HEK293 (cell line): Measurements from ENCODE around the gene COA8.
A peak's percentile ranks its signal among the peaks of the same experiment; 100 is the strongest.

Experiments used
- CTCF ChIA-PET: fragments of 350-600 bp; formaldehyde crosslinking; extraction: SDS; loops from one replicate; lab custom pipeline; 2021; ENCODE audit warnings: antibody characterized with exemption; lab: Yijun Ruan, JAX
- POLR2A ChIA-PET: fragments of 300-600 bp; formaldehyde crosslinking; extraction: SDS; loops from one replicate; lab custom pipeline; 2020; ENCODE audit warnings: antibody characterized with exemption, inconsistent platforms; lab: Yijun Ruan, JAX
- H3K27ac ChIP-seq: fragments of 200-500 bp; sonication (Bioruptor generic); 2 replicates; pipeline ENCODE4 v1.5.1; 2014; ENCODE audit warnings: low read depth, low read length, control low read depth, inconsistent platforms; ENCODE audit errors: extremely low read depth
- H3K36me3 ChIP-seq, 2 experiments: fragments of 200-500 bp in 1 of 2; sonication (Bioruptor generic) in 1 of 2; 1 replicate in 1 of 2; 2 replicates in 1 of 2; pipeline ENCODE4 v1.5.1; 2014 to 2017; ENCODE audit warnings: inconsistent platforms in 2 of 2, low read length in 2 of 2; ENCODE audit not compliant: control insufficient read depth in 2 of 2, insufficient read depth in 1 of 2
- H3K4me1 ChIP-seq: fragments of 200-500 bp; sonication (Bioruptor generic); 2 replicates; pipeline ENCODE4 v1.5.1; 2014; ENCODE audit warnings: mild to moderate bottlenecking, low read length, inconsistent platforms; ENCODE audit not compliant: control insufficient read depth, insufficient read depth
- H3K4me3 ChIP-seq: 2 replicates; pipeline ENCODE4 v1.5.1; 2011; ENCODE audit warnings: low read depth, mild to moderate bottlenecking, control low read depth, low read length, moderate library complexity
- H3K9me3 ChIP-seq: fragments of 200-500 bp; sonication (Bioruptor generic); 2 replicates; pipeline ENCODE4 v1.5.1; 2014; ENCODE audit warnings: low read depth, low read length, inconsistent platforms; ENCODE audit not compliant: control insufficient read depth, insufficient read depth
- BCL11A ChIP-seq: fragments of 450-650 bp; formaldehyde crosslinking; IDR thresholded peaks from 2 replicates; pipeline ENCODE4 v1.5.1; 2016; ENCODE audit warnings: low read depth, missing biosample characterization, missing genetic modification characterization
- GLIS1 ChIP-seq: fragments of 450-650 bp; formaldehyde crosslinking; IDR thresholded peaks from 2 replicates; pipeline ENCODE4 v1.5.1; 2016; ENCODE audit warnings: missing biosample characterization, missing genetic modification characterization
- KLF1 ChIP-seq: fragments of 450-650 bp; formaldehyde crosslinking; IDR thresholded peaks from 2 replicates; pipeline ENCODE4 v1.5.1; 2016; ENCODE audit warnings: missing biosample characterization, missing genetic modification characterization
- KLF8 ChIP-seq: fragments of 450-650 bp; formaldehyde crosslinking; IDR thresholded peaks from 2 replicates; pipeline ENCODE4 v1.5.1; 2016; ENCODE audit warnings: missing biosample characterization, missing genetic modification characterization
- KLF9 ChIP-seq: fragments of 450-650 bp; formaldehyde crosslinking; IDR thresholded peaks from 2 replicates; pipeline ENCODE4 v1.5.1; 2016; ENCODE audit warnings: missing biosample characterization, missing genetic modification characterization, low read depth
- SCRT2 ChIP-seq: fragments of 450-650 bp; formaldehyde crosslinking; IDR thresholded peaks from 2 replicates; pipeline ENCODE4 v1.5.1; 2016; ENCODE audit warnings: missing biosample characterization, missing genetic modification characterization
- ZEB2 ChIP-seq: fragments of 450-650 bp; formaldehyde crosslinking; IDR thresholded peaks from 2 replicates; pipeline ENCODE4 v1.5.1; 2016; ENCODE audit warnings: missing biosample characterization, missing genetic modification characterization
- ZNF112 ChIP-seq: fragments of 450-650 bp; formaldehyde crosslinking; IDR thresholded peaks from 2 replicates; pipeline ENCODE4 v1.5.0; 2017; ENCODE audit warnings: missing biosample characterization, missing genetic modification characterization
- ZNF132 ChIP-seq: fragments of 450-650 bp; formaldehyde crosslinking; IDR thresholded peaks from 2 replicates; pipeline ENCODE4 v1.5.1; 2017; ENCODE audit warnings: missing biosample characterization, missing genetic modification characterization, borderline replicate concordance
- ZNF174 ChIP-seq: fragments of 450-650 bp; formaldehyde crosslinking; IDR thresholded peaks from 2 replicates; pipeline ENCODE4 v1.5.0; 2017; ENCODE audit warnings: missing biosample characterization, mild to moderate bottlenecking, missing genetic modification characterization
- ZNF19 ChIP-seq: fragments of 450-650 bp; formaldehyde crosslinking; IDR thresholded peaks from 2 replicates; pipeline ENCODE4; 2016; ENCODE audit warnings: missing biosample characterization, missing genetic modification characterization, low read depth
- ZNF214 ChIP-seq: fragments of 450-650 bp; formaldehyde crosslinking; IDR thresholded peaks from 2 replicates; pipeline ENCODE4 v1.5.1; 2017; ENCODE audit warnings: missing biosample characterization, mild to moderate bottlenecking, missing genetic modification characterization, borderline replicate concordance
- ZNF23 ChIP-seq: fragments of 450-650 bp; formaldehyde crosslinking; IDR thresholded peaks from 2 replicates; pipeline ENCODE4 v1.5.1; 2016; ENCODE audit warnings: missing biosample characterization, missing genetic modification characterization, borderline replicate concordance
- ZNF248 ChIP-seq: fragments of 450-650 bp; formaldehyde crosslinking; IDR thresholded peaks from 2 replicates; pipeline ENCODE4 v1.5.1; 2017; ENCODE audit warnings: missing biosample characterization, missing genetic modification characterization
- ZNF274 ChIP-seq, 2 experiments: fragments of 200-500 bp in 1 of 2; fragments of 450-650 bp in 1 of 2; sonication (Bioruptor generic) in 1 of 2; formaldehyde crosslinking in 1 of 2; IDR thresholded peaks; 2 replicates each; pipeline versions ENCODE4 v1.5.1 to v1.6.1; 2014 to 2016; ENCODE audit warnings: borderline replicate concordance in 1 of 2, inconsistent platforms in 1 of 2, low read length in 1 of 2, missing biosample characterization in 1 of 2, missing genetic modification characterization in 1 of 2
- ZNF292 ChIP-seq: fragments of 450-650 bp; formaldehyde crosslinking; IDR thresholded peaks from 2 replicates; pipeline ENCODE4 v1.5.1; 2016; ENCODE audit warnings: low read depth, missing biosample characterization, missing genetic modification characterization, borderline replicate concordance
- ZNF354C ChIP-seq: fragments of 450-650 bp; formaldehyde crosslinking; IDR thresholded peaks from 2 replicates; pipeline ENCODE4 v1.5.1; 2016; ENCODE audit warnings: missing biosample characterization, missing genetic modification characterization, low read depth, borderline replicate concordance
- ZNF394 ChIP-seq: fragments of 450-650 bp; formaldehyde crosslinking; IDR thresholded peaks from 2 replicates; pipeline ENCODE4 v1.5.1; 2016; ENCODE audit warnings: missing biosample characterization, missing genetic modification characterization, mild to moderate bottlenecking, moderate library complexity, borderline replicate concordance
- ZNF677 ChIP-seq: fragments of 450-650 bp; IDR thresholded peaks from 2 replicates; pipeline ENCODE4 v1.5.0; 2018; ENCODE audit warnings: missing biosample characterization, mild to moderate bottlenecking, missing genetic modification characterization, moderate library complexity
- ZNF701 ChIP-seq: fragments of 450-650 bp; formaldehyde crosslinking; IDR thresholded peaks from 2 replicates; pipeline ENCODE4 v1.5.1; 2016; ENCODE audit warnings: missing biosample characterization, missing genetic modification characterization
- ZNF768 ChIP-seq: fragments of 450-650 bp; formaldehyde crosslinking; IDR thresholded peaks from 2 replicates; pipeline ENCODE4 v1.5.1; 2018; ENCODE audit warnings: missing biosample characterization, mild to moderate bottlenecking, missing genetic modification characterization
- ZNF843 ChIP-seq: fragments of 450-650 bp; formaldehyde crosslinking; IDR thresholded peaks from 2 replicates; pipeline ENCODE4 v1.5.1; 2016; ENCODE audit warnings: missing biosample characterization, missing genetic modification characterization
- ZXDB ChIP-seq: fragments of 450-650 bp; formaldehyde crosslinking; IDR thresholded peaks from 2 replicates; pipeline ENCODE4 v1.5.1; 2016; ENCODE audit warnings: missing biosample characterization, missing genetic modification characterization
- TF ChIP-seq, protein P1 (sequence below): fragments of 450-650 bp; formaldehyde crosslinking; IDR thresholded peaks from 2 replicates; pipeline ENCODE4 v1.5.1; 2016; ENCODE audit warnings: missing biosample characterization, missing genetic modification characterization
- TF ChIP-seq, protein P2 (sequence below): fragments of 450-650 bp; formaldehyde crosslinking; IDR thresholded peaks from 2 replicates; pipeline ENCODE4; 2016; ENCODE audit warnings: missing biosample characterization, missing genetic modification characterization
- TF ChIP-seq, protein P3 (sequence below): fragments of 450-650 bp; formaldehyde crosslinking; IDR thresholded peaks from 2 replicates; pipeline ENCODE4 v1.5.1; 2016; ENCODE audit warnings: missing biosample characterization, missing genetic modification characterization
- TF ChIP-seq, protein P4 (sequence below): fragments of 450-650 bp; formaldehyde crosslinking; IDR thresholded peaks from 2 replicates; pipeline ENCODE4 v1.5.1; 2016; ENCODE audit warnings: missing biosample characterization, missing genetic modification characterization

Gene COA8

DNA sequence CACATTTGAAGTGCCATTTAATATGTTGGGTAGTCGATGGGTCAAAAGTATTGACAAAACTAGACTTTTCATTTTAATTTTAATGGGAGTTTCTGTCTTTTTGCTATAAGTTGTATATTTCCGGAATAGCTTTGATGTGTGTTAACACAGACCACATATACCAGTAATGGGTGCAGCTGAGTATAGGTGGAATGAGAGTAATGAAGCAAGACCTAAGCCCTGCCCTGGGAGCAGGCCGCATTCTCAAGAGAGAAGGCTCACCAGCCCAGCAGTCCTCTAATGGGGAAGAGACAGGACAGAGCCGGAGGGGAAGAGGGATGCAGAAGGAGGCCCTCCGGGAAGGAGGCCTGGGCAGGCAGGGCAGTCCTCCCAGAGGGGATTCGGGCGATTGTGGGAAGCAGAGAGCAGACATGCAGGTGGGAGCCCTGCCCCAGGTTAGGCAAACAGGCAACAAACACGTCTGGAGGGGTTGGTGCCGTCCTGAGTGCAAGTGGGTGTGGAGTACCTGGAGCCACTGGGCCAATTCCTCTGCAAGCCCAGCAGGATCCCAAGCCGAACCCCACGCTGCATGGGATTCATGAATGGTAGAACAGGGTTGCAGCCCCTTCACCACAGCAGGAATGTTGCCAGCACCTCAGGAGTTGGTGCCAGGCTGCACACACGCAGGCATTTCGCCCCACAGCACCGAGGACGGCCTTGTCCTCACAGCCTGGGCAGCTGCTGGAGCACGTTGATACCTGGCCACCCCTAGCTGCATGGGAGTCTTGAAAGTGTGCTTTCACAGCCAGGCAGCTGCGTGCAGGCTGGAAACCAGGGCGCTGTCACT is 48.0 kb upstream of the COA8 start:
- Histone ChIP-seq H3K9me3 (no peaks in the 10 kb centered on the region), H3K27ac (no peak overlapping the region), H3K36me3 (peaks cover 0 to 34% of the 10 kb centered on the region in 2 experiments; a peak in 2 of 3 replicates), H3K4me1 (peaks cover 12% of the 10 kb centered on the region), H3K4me3 (no peak overlapping the region)
- CTCF ChIA-PET: interaction anchor here (1.1 kb wide), 1 partner anchor 408 kb away, joined by 3 read pairs; no protein-coding TSS in a partner anchor
- TF ChIP-seq ZNF354C: no peak
- no peak for TF ChIP-seq ZXDB (tag by site-specific recombination)
- no peak for TF ChIP-seq ZNF132
- TF ChIP-seq ZNF23 (tag by site-specific recombination): no peak
- TF ChIP-seq, protein P1, sequence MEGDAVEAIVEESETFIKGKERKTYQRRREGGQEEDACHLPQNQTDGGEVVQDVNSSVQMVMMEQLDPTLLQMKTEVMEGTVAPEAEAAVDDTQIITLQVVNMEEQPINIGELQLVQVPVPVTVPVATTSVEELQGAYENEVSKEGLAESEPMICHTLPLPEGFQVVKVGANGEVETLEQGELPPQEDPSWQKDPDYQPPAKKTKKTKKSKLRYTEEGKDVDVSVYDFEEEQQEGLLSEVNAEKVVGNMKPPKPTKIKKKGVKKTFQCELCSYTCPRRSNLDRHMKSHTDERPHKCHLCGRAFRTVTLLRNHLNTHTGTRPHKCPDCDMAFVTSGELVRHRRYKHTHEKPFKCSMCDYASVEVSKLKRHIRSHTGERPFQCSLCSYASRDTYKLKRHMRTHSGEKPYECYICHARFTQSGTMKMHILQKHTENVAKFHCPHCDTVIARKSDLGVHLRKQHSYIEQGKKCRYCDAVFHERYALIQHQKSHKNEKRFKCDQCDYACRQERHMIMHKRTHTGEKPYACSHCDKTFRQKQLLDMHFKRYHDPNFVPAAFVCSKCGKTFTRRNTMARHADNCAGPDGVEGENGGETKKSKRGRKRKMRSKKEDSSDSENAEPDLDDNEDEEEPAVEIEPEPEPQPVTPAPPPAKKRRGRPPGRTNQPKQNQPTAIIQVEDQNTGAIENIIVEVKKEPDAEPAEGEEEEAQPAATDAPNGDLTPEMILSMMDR (tag by site-specific recombination): no peak
- TF ChIP-seq ZNF292 (tag by site-specific recombination): no peak
- no peak for TF ChIP-seq KLF1
- no peak for TF ChIP-seq ZNF248 (tag by site-specific recombination)
- TF ChIP-seq ZNF701: no peak
- POLR2A ChIA-PET: interaction anchor here (1.1 kb wide), 1 partner anchor 124 kb away, joined by 4 read pairs; no protein-coding TSS in a partner anchor

DNA sequence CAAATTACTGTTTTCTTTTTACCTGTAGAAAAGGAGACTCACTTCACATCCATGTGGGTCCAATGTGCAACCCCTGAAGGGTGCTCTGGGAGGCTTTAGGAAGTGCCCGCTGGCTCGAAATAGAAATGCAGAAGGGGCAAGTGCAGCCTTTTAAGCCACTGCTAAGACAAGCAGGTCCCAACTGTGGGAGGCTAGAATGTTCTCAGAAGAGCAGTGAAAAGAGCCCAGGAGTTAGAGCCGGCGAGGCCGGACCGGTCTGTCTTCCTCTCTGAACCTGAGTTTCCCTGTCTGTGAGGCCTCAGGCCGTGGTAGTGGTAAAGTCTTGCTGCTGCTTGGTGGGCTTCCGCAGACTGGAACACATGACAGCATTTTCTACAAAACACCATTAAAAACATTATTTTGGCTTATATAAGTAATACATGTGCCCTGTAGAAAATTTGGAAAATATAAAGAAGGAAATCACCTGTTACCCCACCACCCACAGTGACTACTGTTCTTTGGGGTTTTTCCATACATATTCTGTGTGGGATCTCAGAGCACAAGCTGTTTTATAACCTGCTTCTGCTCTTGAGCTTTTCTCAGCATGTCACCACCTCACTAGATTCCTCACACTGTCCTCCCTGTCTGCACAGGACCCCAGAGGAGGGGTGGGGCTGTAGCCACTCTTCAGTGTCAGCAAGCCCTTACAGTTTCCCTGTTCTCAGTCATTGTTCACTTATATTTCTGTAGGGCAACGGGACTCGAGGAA is 46.2 kb upstream of the COA8 start:
- POLR2A ChIA-PET: interaction anchor here (0.5 to 0.9 kb wide), 3 partner anchors 12 to 284 kb away, joined by 3 to 6 read pairs (median 4); no protein-coding TSS in a partner anchor
- Histone ChIP-seq H3K27ac (no peak overlapping the region; the same call in none of the 2 replicates), H3K4me1 (peaks cover 17% of the 10 kb centered on the region), H3K4me3 (no peak overlapping the region), H3K36me3 (peaks cover 0 to 32% of the 10 kb centered on the region in 2 experiments; a peak in 2 of 3 replicates), H3K9me3 (no peaks in the 10 kb centered on the region)
- CTCF ChIA-PET: interaction anchor here (0.7 to 3.9 kb wide), 6 partner anchors 10 to 31 kb away, joined by 3 to 48 read pairs (median 3); partner anchors contain the start of gene TRMT61A
- TF ChIP-seq ZNF677: no peak
- no peak for TF ChIP-seq ZNF19
- TF ChIP-seq, protein P2, sequence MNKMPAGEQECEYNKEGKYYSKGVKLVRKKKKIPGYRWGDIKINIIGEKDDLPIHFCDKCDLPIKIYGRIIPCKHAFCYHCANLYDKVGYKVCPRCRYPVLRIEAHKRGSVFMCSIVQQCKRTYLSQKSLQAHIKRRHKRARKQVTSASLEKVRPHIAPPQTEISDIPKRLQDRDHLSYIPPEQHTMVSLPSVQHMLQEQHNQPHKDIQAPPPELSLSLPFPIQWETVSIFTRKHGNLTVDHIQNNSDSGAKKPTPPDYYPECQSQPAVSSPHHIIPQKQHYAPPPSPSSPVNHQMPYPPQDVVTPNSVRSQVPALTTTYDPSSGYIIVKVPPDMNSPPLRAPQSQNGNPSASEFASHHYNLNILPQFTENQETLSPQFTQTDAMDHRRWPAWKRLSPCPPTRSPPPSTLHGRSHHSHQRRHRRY: no peak
- TF ChIP-seq ZNF112: no peak
- TF ChIP-seq KLF8 (tag by site-specific recombination): no peak
- no peak for TF ChIP-seq ZNF214 (tag by site-specific recombination)
- no peak for TF ChIP-seq ZNF843
- TF ChIP-seq SCRT2 (tag by site-specific recombination): peak; percentile 75
- no peak for TF ChIP-seq KLF9 (tag by site-specific recombination)
- no peak for TF ChIP-seq ZNF768 (tag by site-specific recombination)
- no peak for TF ChIP-seq GLIS1 (tag by site-specific recombination)
- no peak for TF ChIP-seq BCL11A (tag by site-specific recombination)
- TF ChIP-seq ZNF274 (IDR thresholded peaks at IDR 0.05; ENCODE audit: low read length): no peak
- TF ChIP-seq ZNF274 (tag by site-specific recombination; IDR thresholded peaks at IDR 0.05; ENCODE audit: borderline replicate concordance): no peak
- TF ChIP-seq ZNF394 (tag by site-specific recombination): no peak
- TF ChIP-seq, protein P3, sequence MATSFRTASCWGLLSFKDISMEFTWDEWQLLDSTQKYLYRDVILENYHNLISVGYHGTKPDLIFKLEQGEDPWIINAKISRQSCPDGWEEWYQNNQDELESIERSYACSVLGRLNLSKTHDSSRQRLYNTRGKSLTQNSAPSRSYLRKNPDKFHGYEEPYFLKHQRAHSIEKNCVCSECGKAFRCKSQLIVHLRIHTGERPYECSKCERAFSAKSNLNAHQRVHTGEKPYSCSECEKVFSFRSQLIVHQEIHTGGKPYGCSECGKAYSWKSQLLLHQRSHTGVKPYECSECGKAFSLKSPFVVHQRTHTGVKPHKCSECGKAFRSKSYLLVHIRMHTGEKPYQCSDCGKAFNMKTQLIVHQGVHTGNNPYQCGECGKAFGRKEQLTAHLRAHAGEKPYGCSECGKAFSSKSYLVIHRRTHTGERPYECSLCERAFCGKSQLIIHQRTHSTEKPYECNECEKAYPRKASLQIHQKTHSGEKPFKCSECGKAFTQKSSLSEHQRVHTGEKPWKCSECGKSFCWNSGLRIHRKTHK (tag by site-specific recombination): no peak
- TF ChIP-seq, protein P4, sequence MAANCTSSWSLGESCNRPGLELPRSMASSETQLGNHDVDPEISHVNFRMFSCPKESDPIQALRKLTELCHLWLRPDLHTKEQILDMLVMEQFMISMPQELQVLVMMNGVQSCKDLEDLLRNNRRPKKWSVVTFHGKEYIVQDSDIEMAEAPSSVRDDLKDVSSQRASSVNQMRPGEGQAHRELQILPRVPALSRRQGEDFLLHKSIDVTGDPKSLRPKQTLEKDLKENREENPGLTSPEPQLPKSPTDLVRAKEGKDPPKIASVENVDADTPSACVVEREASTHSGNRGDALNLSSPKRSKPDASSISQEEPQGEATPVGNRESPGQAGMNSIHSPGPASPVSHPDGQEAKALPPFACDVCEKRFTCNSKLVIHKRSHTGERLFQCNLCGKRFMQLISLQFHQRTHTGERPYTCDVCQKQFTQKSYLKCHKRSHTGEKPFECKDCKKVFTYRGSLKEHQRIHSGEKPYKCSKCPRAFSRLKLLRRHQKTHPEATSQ (tag by site-specific recombination): no peak
- no peak for TF ChIP-seq ZNF174 (tag by site-specific recombination)
- TF ChIP-seq ZEB2: no peak
